HepG2 (cell line): ENCODE results near the gene SLC26A5. TPM values are rescaled to one million over a fixed set of nuclear protein-coding genes. Genes with fewer than 3 reads are reported as not detected.

Experiments used
- ATM ChIP-seq: fragments of 450-650 bp; IDR thresholded peaks from 2 replicates; pipeline ENCODE4 v1.7.1; 2017; ENCODE audit warnings: mild to moderate bottlenecking, borderline replicate concordance
- FLYWCH1 ChIP-seq: sonication (generic); formaldehyde crosslinking; IDR thresholded peaks from 2 replicates; pipeline ENCODE4 v1.8.1; 2023; ENCODE audit warnings: mild to moderate bottlenecking, missing genetic modification reagents
- GLMP ChIP-seq: sonication (generic); formaldehyde crosslinking; IDR thresholded peaks from 2 replicates; pipeline ENCODE4 v1.9.0; 2021; ENCODE audit warnings: missing genetic modification reagents, mild to moderate bottlenecking, borderline replicate concordance
- HOXA3 ChIP-seq: sonication (generic); formaldehyde crosslinking; IDR thresholded peaks from 2 replicates; pipeline ENCODE4 v1.5.0; 2020; ENCODE audit warnings: missing genetic modification reagents
- IRF2 ChIP-seq: IDR thresholded peaks from 2 replicates; pipeline ENCODE4 v1.6.1; 2018; ENCODE audit warnings: missing genetic modification reagents, missing compliant biosample characterization
- LCORL ChIP-seq, 2 experiments: fragments of 450-650 bp in 1 of 2; sonication (generic) in 1 of 2; formaldehyde crosslinking in 1 of 2; IDR thresholded peaks; 2 replicates each; pipeline versions ENCODE4 v1.5.0 to v1.6.1; 2017 to 2020; ENCODE audit warnings: antibody characterized with exemption in 1 of 2, missing genetic modification reagents in 1 of 2
- PAWR ChIP-seq: sonication (generic); formaldehyde crosslinking; IDR thresholded peaks from 2 replicates; pipeline ENCODE4 v1.4.0; 2020; ENCODE audit warnings: missing genetic modification reagents, mild to moderate bottlenecking, borderline replicate concordance
- RARG ChIP-seq: sonication (generic); formaldehyde crosslinking; IDR thresholded peaks from 2 replicates; pipeline ENCODE4 v1.4.0; 2020; ENCODE audit warnings: low read depth, mild to moderate bottlenecking, missing genetic modification reagents
- SPEN ChIP-seq: sonication (generic); formaldehyde crosslinking; IDR thresholded peaks from 2 replicates; pipeline ENCODE4 v1.5.1; 2020; ENCODE audit warnings: low read depth, mild to moderate bottlenecking, missing genetic modification reagents
- SRSF4 ChIP-seq: fragments of 200-400 bp; formaldehyde crosslinking; IDR thresholded peaks from one replicate; pipeline ENCODE4 v1.6.1; 2018; ENCODE audit warnings: mild to moderate bottlenecking, low read depth, low read length, moderate library complexity; ENCODE audit not compliant: poor library complexity, severe bottlenecking
- THAP11 ChIP-seq: IDR thresholded peaks from 2 replicates; pipeline ENCODE4 v1.6.1; 2016; ENCODE audit warnings: missing biosample characterization, missing genetic modification reagents
- ZBTB1 ChIP-seq: sonication (generic); formaldehyde crosslinking; IDR thresholded peaks from 2 replicates; pipeline ENCODE4 v1.4.0; 2020; ENCODE audit warnings: missing genetic modification reagents, borderline replicate concordance
- ZNF263 ChIP-seq: sonication (generic); formaldehyde crosslinking; IDR thresholded peaks from 2 replicates; pipeline ENCODE4 v1.4.0; 2020; ENCODE audit warnings: missing genetic modification reagents
- ZNF441 ChIP-seq: sonication (generic); formaldehyde crosslinking; IDR thresholded peaks from 2 replicates; pipeline ENCODE4 v1.7.0; 2021; ENCODE audit warnings: missing genetic modification reagents, borderline replicate concordance
- ZNF530 ChIP-seq: sonication (generic); formaldehyde crosslinking; IDR thresholded peaks from 2 replicates; pipeline ENCODE4 v1.5.0; 2020; ENCODE audit warnings: low read depth, mild to moderate bottlenecking, missing genetic modification reagents
- ZNF570 ChIP-seq: sonication (generic); formaldehyde crosslinking; IDR thresholded peaks from 2 replicates; pipeline ENCODE4 v1.4.0; 2020; ENCODE audit warnings: mild to moderate bottlenecking, missing genetic modification reagents, borderline replicate concordance
- ZNF652 ChIP-seq: IDR thresholded peaks from 2 replicates; pipeline ENCODE4 v1.6.1; 2016; ENCODE audit warnings: low read depth, borderline replicate concordance
- ZNF687 ChIP-seq: sonication (generic); formaldehyde crosslinking; IDR thresholded peaks from 2 replicates; pipeline ENCODE4 v1.5.1; 2020; ENCODE audit warnings: mild to moderate bottlenecking, missing genetic modification reagents, moderate library complexity
- ZNF761 ChIP-seq: sonication (generic); formaldehyde crosslinking; conservative IDR thresholded peaks from 2 replicates; pipeline ENCODE4 v1.4.0; 2020; ENCODE audit warnings: mild to moderate bottlenecking, missing genetic modification reagents
- ZSCAN30 ChIP-seq: sonication (generic); formaldehyde crosslinking; IDR thresholded peaks from 2 replicates; pipeline ENCODE4 v1.5.0; 2020; ENCODE audit warnings: mild to moderate bottlenecking, missing genetic modification reagents
- polyA plus RNA-seq, 8 experiments: library from polyadenylated mRNA; depleted of rRNA in 3 of 8; stranded (reverse) in 7 of 8; unstranded in 1 of 8; fragments of >200 nt; fragmentation: Illumina TruSeq in 4 of 8; extraction: Trizol in 4 of 8; gene quantifications; 2 replicates each; pipeline versions ENCODE4 v1.2.1 to v1.2.3, GENCODE V29; 2011 to 2016; ENCODE audit warnings: low read depth in 4 of 8, missing spikeins in 1 of 8, mixed read lengths in 1 of 8; ENCODE audit not compliant: insufficient read depth in 1 of 8
- total RNA-seq, 5 experiments: library from RNA; depleted of rRNA; stranded (reverse); fragments of >200 nt; fragmentation: Illumina TruSeq; extraction: Trizol; gene quantifications; 2 replicates each; pipeline ENCODE4 v1.2.3, GENCODE V29; 2016; ENCODE audit warnings: low read depth in 1 of 5
- TF ChIP-seq, protein P1 (sequence below): sonication (generic); formaldehyde crosslinking; IDR thresholded peaks from 2 replicates; pipeline ENCODE4 v1.5.1; 2020; ENCODE audit warnings: mild to moderate bottlenecking, missing genetic modification reagents, borderline replicate concordance

Gene SLC26A5
- total and polyA plus RNA-seq, 2 of the 13 experiments (the other 11 are each of a cell fraction or from before 2014, with no cell fraction given): 0.08 to 0.11 TPM

GRCh38 chr7:103347507-103348267, 98.3 kb downstream of the SLC26A5 start, which contains the start of gene PSMC2 (continued):
- TF ChIP-seq ATM (no peak), ZNF570 (CRISPR knock-in tag) (no peak), GLMP (CRISPR knock-in tag) (no peak), ZNF652 (peak; percentile 27; the same call in 1 of the 2 replicates), LCORL (IDR thresholded peaks at IDR 0.05) (peak; percentile 27; the same call in 1 of the 2 replicates), LCORL (CRISPR knock-in tag; IDR thresholded peaks at IDR 0.05) (peak; percentile 80), RARG (CRISPR knock-in tag) (no peak), IRF2 (CRISPR knock-in tag) (peak; percentile 88), HOXA3 (peak; percentile 75), FLYWCH1 (CRISPR knock-in tag) (no peak), THAP11 (CRISPR knock-in tag) (peak; percentile 92), PAWR (CRISPR knock-in tag) (no peak), SPEN (CRISPR knock-in tag) (peak; percentile 71), ZNF761 (CRISPR knock-in tag) (no peak), ZNF263 (CRISPR knock-in tag) (peak; percentile 31; the same call in 1 of the 2 replicates), SRSF4 (no peak), ZSCAN30 (no peak), ZNF441 (CRISPR knock-in tag) (no peak), ZNF687 (CRISPR knock-in tag) (peak; percentile 83), ZBTB1 (no peak), ZNF530 (CRISPR knock-in tag) (no peak)
- TF ChIP-seq, protein P1, sequence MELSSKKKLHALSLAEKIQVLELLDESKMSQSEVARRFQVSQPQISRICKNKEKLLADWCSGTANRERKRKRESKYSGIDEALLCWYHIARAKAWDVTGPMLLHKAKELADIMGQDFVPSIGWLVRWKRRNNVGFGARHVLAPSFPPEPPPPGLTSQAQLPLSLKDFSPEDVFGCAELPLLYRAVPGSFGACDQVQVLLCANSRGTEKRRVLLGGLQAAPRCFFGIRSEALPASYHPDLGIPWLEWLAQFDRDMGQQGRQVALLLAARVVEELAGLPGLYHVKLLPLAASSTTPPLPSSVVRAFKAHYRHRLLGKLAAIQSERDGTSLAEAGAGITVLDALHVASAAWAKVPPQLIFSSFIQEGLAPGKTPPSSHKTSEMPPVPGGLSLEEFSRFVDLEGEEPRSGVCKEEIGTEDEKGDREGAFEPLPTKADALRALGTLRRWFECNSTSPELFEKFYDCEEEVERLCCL: no peak
